Cardiac fibroblast (primary cell): ENCODE results near the gene APEH.

Experiments
- DNase-seq, 2 donors: peaks; one replicate each; pipeline versions ENCODE4 v3.0.0 to v3.0.0-alpha.2; 2010; ENCODE audit warnings: low read depth in 2 of 2
- H3K4me3 ChIP-seq, 2 donors: replicated peaks in 1 of 2; 1 replicate in 1 of 2; 2 replicates in 1 of 2; pipeline ENCODE4 v1.5.1; 2011; ENCODE audit warnings: low read depth in 2 of 2, low read length in 2 of 2, mild to moderate bottlenecking in 2 of 2, moderate library complexity in 1 of 2
- CTCF ChIP-seq: IDR thresholded peaks from one replicate; pipeline ENCODE4 v1.5.1; 2011; ENCODE audit warnings: low read depth, mild to moderate bottlenecking, low read length, inconsistent platforms

APEH gene

GRCh38 chr3:49629451-49629850, 44.7 kb upstream of the APEH start:
- TF ChIP-seq CTCF: no peak
- no peak for DNase-seq
- H3K4me3 ChIP-seq: no peak overlapping the region

- no peak overlapping the region for H3K4me3 ChIP-seq
- DNase-seq: no peak
- no peak for TF ChIP-seq CTCF
These were observed 44.3 kb upstream of the APEH start for GRCh38 chr3:49629866-49630265.

- TF ChIP-seq CTCF: no peak
- DNase-seq: no peak
- no peak overlapping the region for H3K4me3 ChIP-seq
These were observed 43.4 kb upstream of the APEH start for GRCh38 chr3:49630784-49631183.

- no peak for DNase-seq
- no peak overlapping the region for H3K4me3 ChIP-seq
- no peak for TF ChIP-seq CTCF
These were observed 39.4 kb upstream of the APEH start for GRCh38 chr3:49634736-49635135.

- no peak for DNase-seq
- TF ChIP-seq CTCF: no peak
- H3K4me3 ChIP-seq: no peak overlapping the region
These were observed 37.1 kb upstream of the APEH start for GRCh38 chr3:49636883-49637609.

- TF ChIP-seq CTCF: no peak
- no peak overlapping the region for H3K4me3 ChIP-seq
- peak; percentile 26 to 55 for DNase-seq
These were observed 35.7 kb upstream of the APEH start for GRCh38 chr3:49638445-49638844.

GRCh38 chr3:49639551-49639950, 34.6 kb upstream of the APEH start:
- TF ChIP-seq CTCF: no peak

More at GRCh38 chr3:49639551-49639950, 34.6 kb upstream of the APEH start:
- no peak overlapping the region for H3K4me3 ChIP-seq
- no peak for DNase-seq
